NCI-H2227 (cell line): ENCODE measurements around the gene FBXL14.

Experiments
- DNase-seq: peaks from one replicate; lab custom pipeline; 2025; ENCODE audit not compliant: unreplicated experiment; lab: John Stamatoyannopoulos, UW

FBXL14 gene

GRCh38 chr12:1540690-1541089, 53.7 kb downstream of the FBXL14 start:
- DNase-seq, result no peak

- no peak for DNase-seq
Measured at GRCh38 chr12:1539135-1539534, 55.2 kb downstream of the FBXL14 start.

- no peak for DNase-seq
Measured at GRCh38 chr12:1536817-1537216, 57.6 kb downstream of the FBXL14 start.

- no peak for DNase-seq
Measured at GRCh38 chr12:1534748-1535147, 59.6 kb downstream of the FBXL14 start.

GRCh38 chr12:1533602-1534304, 60.6 kb downstream of the FBXL14 start:
- no peak for DNase-seq

GRCh38 chr12:1533205-1533601, 61.2 kb downstream of the FBXL14 start:
- no peak for DNase-seq

- no peak for DNase-seq
Measured at GRCh38 chr12:1532375-1533165, 61.8 kb downstream of the FBXL14 start.

- DNase-seq, result no peak
Measured at GRCh38 chr12:1531654-1532374, 62.6 kb downstream of the FBXL14 start.

GRCh38 chr12:1531153-1531653, 63.2 kb downstream of the FBXL14 start:
- no peak for DNase-seq

GRCh38 chr12:1530592-1531152, 63.7 kb downstream of the FBXL14 start:
- no peak for DNase-seq

GRCh38 chr12:1529862-1530591, 64.4 kb downstream of the FBXL14 start:
- DNase-seq, result no peak

- DNase-seq, result no peak
Measured at GRCh38 chr12:1529228-1529861, 65.0 kb downstream of the FBXL14 start.

GRCh38 chr12:1528791-1529190, 65.6 kb downstream of the FBXL14 start:
- no peak for DNase-seq

GRCh38 chr12:1527789-1528188, 66.6 kb downstream of the FBXL14 start:
- DNase-seq, result no peak

- no peak for DNase-seq
Measured at GRCh38 chr12:1525858-1526257, 68.5 kb downstream of the FBXL14 start.

- no peak for DNase-seq
Measured at GRCh38 chr12:1523558-1524050, 70.8 kb downstream of the FBXL14 start.

GRCh38 chr12:1523046-1523445, 71.3 kb downstream of the FBXL14 start:
- no peak for DNase-seq

- DNase-seq, result no peak
Measured at GRCh38 chr12:1519642-1520041, 74.7 kb downstream of the FBXL14 start.

GRCh38 chr12:1518591-1519516, 75.5 kb downstream of the FBXL14 start:
- DNase-seq, result no peak
